OCI-LY7 (cell line): ENCODE data around the gene NFKB2. TPM values are rescaled to one million over a fixed set of nuclear protein-coding genes. Genes with fewer than 3 reads are reported as not detected.

Experiments
- BruUV-seq: library from RNA; stranded (reverse); fragments of 400-500 nt; replicated peaks from 2 replicates; lab custom pipeline; 2021; lab: Mats Ljungman, UMichigan
- CTCF ChIA-PET: fragments of 300-600 bp; sonication (Branson Sonifier 250); formaldehyde crosslinking; loops from one replicate; lab custom pipeline; 2022; ENCODE audit warnings: antibody characterized with exemption; ENCODE audit not compliant: unreplicated experiment; lab: Charles Lee
- POLR2A ChIA-PET: fragments of 300-600 bp; sonication (Branson Sonifier 250); formaldehyde crosslinking; loops from one replicate; lab custom pipeline; 2022; ENCODE audit warnings: antibody characterized with exemption; lab: Charles Lee
- DNase-seq: peaks from one replicate; pipeline ENCODE4 v3.0.0-alpha.2; 2015; ENCODE audit warnings: low spot score
- H2AFZ ChIP-seq: fragments of 200-600 bp; sonication (generic), shearing (Covaris generic); 2 replicates; pipeline ENCODE4 v1.6.1; 2014; ENCODE audit warnings: mild to moderate bottlenecking, antibody characterized with exemption, low read length, moderate library complexity
- H3K27ac ChIP-seq: fragments of 200-600 bp; sonication (generic); 2 replicates; pipeline ENCODE4 v1.5.1; 2014; ENCODE audit warnings: mixed run types, low read depth, mild to moderate bottlenecking, moderate library complexity, low read length, inconsistent platforms; ENCODE audit not compliant: poor library complexity, severe bottlenecking
- H3K36me3 ChIP-seq: fragments of 200-600 bp; sonication (generic); 2 replicates; pipeline ENCODE4 v1.6.1; 2014; ENCODE audit warnings: mild to moderate bottlenecking, antibody characterized with exemption, low read length, moderate library complexity, mixed read lengths; ENCODE audit not compliant: insufficient read depth
- H3K4me1 ChIP-seq: fragments of 200-600 bp; sonication (generic); 2 replicates; pipeline ENCODE4 v1.5.1; 2014; ENCODE audit warnings: mild to moderate bottlenecking, low read length; ENCODE audit not compliant: insufficient read depth, poor library complexity, severe bottlenecking
- H3K4me2 ChIP-seq: fragments of 200-600 bp; sonication (generic); 2 replicates; pipeline ENCODE4 v1.6.1; 2014; ENCODE audit warnings: mild to moderate bottlenecking, low read length
- H3K4me3 ChIP-seq: fragments of 200-600 bp; sonication (generic); 2 replicates; pipeline ENCODE4 v1.5.1; 2014; ENCODE audit warnings: mild to moderate bottlenecking, low read depth, low read length; ENCODE audit not compliant: poor library complexity, severe bottlenecking
- H3K79me2 ChIP-seq: fragments of 200-600 bp; sonication (generic); 2 replicates; pipeline ENCODE4 v1.6.1; 2016; ENCODE audit warnings: low read depth, mild to moderate bottlenecking, low read length, moderate library complexity, mixed read lengths; ENCODE audit not compliant: insufficient read depth
- H3K9me2 ChIP-seq: fragments of 200-600 bp; sonication (generic); 2 replicates; pipeline ENCODE4 v1.6.1; 2016; ENCODE audit warnings: mild to moderate bottlenecking, low read length, mixed read lengths; ENCODE audit not compliant: insufficient read depth
- H3K9me3 ChIP-seq: fragments of 200-600 bp; sonication (generic); 2 replicates; pipeline ENCODE4 v1.6.1; 2014; ENCODE audit warnings: mild to moderate bottlenecking, mixed run types, low read length, mixed read lengths
- H4K20me1 ChIP-seq: fragments of 200-600 bp; sonication (generic); 2 replicates; pipeline ENCODE4 v1.6.1; 2014; ENCODE audit warnings: mild to moderate bottlenecking, antibody characterized with exemption, low read length, moderate library complexity, mixed read lengths; ENCODE audit not compliant: insufficient read depth
- CTCF ChIP-seq: fragments of 200-600 bp; sonication (generic); conservative IDR thresholded peaks from 2 replicates; pipeline ENCODE4 v1.5.1; 2014; ENCODE audit warnings: mild to moderate bottlenecking, antibody characterized with exemption, low read length, moderate library complexity, mixed read lengths
- EZH2phosphoT487 ChIP-seq: fragments of 200-600 bp; sonication (generic); IDR thresholded peaks from 2 replicates; pipeline ENCODE4 v1.6.1; 2018; ENCODE audit warnings: low read depth, borderline replicate concordance, mild to moderate bottlenecking, mixed run types, antibody characterized with exemption, low read length, moderate library complexity, mixed read lengths
- intact Hi-C: fragments of 100-400 bp; cut with micrococcal nuclease; formaldehyde crosslinking; loops from one replicate; pipeline ENCODE4 v1.10.0; 2022; ENCODE audit not compliant: unreplicated experiment
- total RNA-seq, 2 experiments: library from RNA; depleted of rRNA in 1 of 2; stranded (reverse); fragments of >200 nt in 1 of 2; shearing (Covaris generic) in 1 of 2; gene quantifications; 2 replicates each; pipeline ENCODE4 v1.2.3, GENCODE V29; 2014 to 2022

Gene NFKB2
- total RNA-seq, 2 experiments from 2014 or later: 47.1 to 67.3 TPM

DNA sequence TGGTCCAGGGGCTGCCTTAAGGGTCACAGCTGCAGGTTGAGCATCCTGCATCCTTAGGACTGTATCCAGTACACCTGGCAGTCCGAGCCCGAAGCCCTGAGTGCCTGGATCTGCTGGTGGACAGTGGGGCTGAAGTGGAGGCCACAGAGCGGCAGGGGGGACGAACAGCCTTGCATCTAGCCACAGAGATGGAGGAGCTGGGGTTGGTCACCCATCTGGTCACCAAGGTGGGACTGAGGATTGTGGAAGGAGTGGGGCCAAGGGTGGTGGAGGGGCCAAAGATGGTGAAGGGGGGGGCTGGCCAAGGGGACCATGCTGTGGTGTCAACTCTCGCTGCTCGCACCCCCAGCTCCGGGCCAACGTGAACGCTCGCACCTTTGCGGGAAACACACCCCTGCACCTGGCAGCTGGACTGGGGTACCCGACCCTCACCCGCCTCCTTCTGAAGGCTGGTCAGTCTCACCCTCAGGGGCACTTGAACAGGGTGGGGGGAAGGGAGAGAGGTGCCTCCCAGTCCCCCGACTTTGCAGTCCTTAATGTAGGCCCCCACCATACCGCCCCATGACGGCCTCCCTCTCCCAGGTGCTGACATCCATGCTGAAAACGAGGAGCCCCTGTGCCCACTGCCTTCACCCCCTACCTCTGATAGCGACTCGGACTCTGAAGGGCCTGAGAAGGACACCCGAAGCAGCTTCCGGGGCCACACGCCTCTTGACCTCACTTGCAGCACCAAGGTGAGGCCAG is 5.3 kb downstream of the NFKB2 start:
- no peak for DNase-seq
- ChIA-PET CTCF (interaction anchor here (1.3 kb wide), 1 partner anchor 231 kb away, joined by 4 read pairs; no protein-coding TSS in a partner anchor), POLR2A (interaction anchor here (1.0 kb wide), 1 partner anchor 103 kb away, joined by 3 read pairs; the partner anchor contains the start of gene SUFU)
- Histone ChIP-seq H3K9me3 (no peaks in the 10 kb centered on the region), H4K20me1 (no peaks in the 10 kb centered on the region), H3K36me3 (peaks cover 43% of the 10 kb centered on the region), H3K27ac (no peak overlapping the region), H3K79me2 (peaks cover 9% of the 10 kb centered on the region; the same call in 1 of the 2 replicates), H3K9me2 (no peaks in the 10 kb centered on the region), H3K4me2 (no peak overlapping the region), H2AFZ (no peak overlapping the region), H3K4me3 (no peak overlapping the region), H3K4me1 (peaks cover 21% of the 10 kb centered on the region)
- no TSS peak for BruUV-seq
- TF ChIP-seq CTCF (no peak), EZH2phosphoT487 (no peak)
- intact Hi-C loops: no loop called here

- H3K4me1 ChIP-seq: peaks cover 18% of the 10 kb centered on the region
- intact Hi-C loops: no loop called here
- DNase-seq: no peak
- H3K9me2 ChIP-seq: no peaks in the 10 kb centered on the region
- no peaks in the 10 kb centered on the region for H4K20me1 ChIP-seq
- no peak overlapping the region for H3K4me3 ChIP-seq
- H3K4me2 ChIP-seq: no peak overlapping the region
- H3K79me2 ChIP-seq: peaks cover 3% of the 10 kb centered on the region; the same call in 1 of the 2 replicates
- BruUV-seq: no TSS peak
- no peak for TF ChIP-seq CTCF
- TF ChIP-seq EZH2phosphoT487: no peak
- H3K9me3 ChIP-seq: no peaks in the 10 kb centered on the region
- no peak overlapping the region for H3K27ac ChIP-seq
- H2AFZ ChIP-seq: no peak overlapping the region
- CTCF ChIA-PET: no interaction called here
- H3K36me3 ChIP-seq: peaks cover 43% of the 10 kb centered on the region
- POLR2A ChIA-PET: no interaction called here
Observed at GRCh38 chr10:102401342-102401654, 5.8 kb downstream of the NFKB2 start.
